ENCODE results near the gene SULT1C3.

The SULT1C3 gene

DNA sequence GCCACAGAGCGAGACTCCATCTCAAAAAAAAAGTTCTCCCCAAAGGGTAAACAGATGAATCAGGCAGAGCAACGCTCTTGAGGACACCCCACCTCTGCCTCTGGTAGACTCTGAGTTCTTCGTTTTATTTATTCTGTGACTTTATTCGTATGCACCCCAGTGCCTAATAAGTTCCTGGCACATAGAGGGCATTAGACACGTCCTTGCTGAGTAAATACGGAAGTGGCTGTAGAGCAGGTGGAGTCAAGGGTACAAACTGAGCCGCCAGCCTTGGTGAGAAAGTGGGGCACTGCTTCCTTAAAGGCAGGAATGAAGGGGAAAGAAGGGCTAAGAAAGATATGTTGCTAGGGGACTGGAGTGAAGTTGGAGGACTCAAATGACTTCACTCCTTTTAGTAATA is 61.8 kb downstream of the SULT1C3 start:
- in situ Hi-C loops (cut with MboI; ENCODE audit: low sequenced_read_pairs): no loop called here

DNA sequence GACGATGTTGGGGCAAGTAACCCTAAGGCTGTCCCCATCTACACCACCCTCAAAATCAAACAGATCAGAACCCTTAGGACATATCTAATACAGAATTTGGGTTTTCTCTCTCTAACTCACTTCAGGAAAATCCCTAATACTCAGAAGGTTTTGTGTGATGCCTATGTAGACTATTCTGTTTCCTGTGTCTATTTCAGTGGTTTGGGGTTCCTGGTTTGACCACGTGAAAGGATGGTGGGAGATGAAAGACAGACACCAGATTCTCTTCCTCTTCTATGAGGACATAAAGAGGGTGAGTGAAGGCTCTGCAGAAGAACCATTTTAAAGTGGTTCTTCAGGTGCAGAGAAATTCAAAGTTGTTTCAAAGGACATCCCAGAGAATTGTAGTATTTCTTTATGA is 65.2 kb downstream of the SULT1C3 start:
- in situ Hi-C loops (cut with MboI; ENCODE audit: low sequenced_read_pairs): no loop called here

DNA sequence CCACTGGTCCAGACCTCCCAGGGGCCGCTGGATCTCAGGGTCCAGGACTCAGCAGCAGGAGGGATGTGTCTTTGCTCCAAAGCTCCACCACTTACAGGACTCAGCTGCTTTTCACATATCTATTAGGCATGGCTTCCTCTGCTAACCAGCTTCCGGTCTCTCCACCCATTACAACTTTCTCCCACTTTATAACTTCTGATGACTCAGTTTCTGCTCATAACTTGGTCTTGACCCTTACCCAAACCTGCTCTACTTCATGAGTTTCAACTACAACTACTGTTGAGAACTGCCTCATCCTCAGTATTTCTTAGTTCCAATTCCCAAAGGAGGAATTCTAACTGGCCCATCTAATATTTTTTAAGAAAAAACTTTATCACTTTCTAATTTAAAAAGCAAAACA is 66.1 kb downstream of the SULT1C3 start:
- in situ Hi-C loops (cut with MboI; ENCODE audit: low sequenced_read_pairs): no loop called here

DNA sequence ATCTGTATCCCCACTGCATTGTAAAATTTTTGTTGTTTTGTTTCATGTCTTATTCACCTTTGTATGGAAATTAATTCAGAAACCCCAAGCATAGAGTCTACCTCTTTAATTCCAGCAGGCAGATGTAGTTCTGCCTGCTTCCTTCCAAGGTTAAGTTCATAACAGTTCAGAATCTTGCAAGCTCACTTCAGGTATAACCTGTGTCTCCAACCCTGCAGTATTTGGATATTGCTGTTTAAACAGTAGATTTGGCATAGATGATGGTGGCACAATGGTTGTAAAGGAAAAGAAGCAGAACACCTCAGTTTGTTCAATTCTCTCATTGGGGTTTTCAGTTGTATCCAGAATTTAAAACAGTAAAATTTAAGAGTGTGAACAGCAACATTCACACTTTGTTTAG is 70.1 kb downstream of the SULT1C3 start:
- in situ Hi-C loops (cut with MboI; ENCODE audit: low sequenced_read_pairs): no loop called here

Data from hTERT RPE-1 (cell line).